HUDEP-2 (cell line): ENCODE results near the gene TNNT3.
"Not testable (repeated sequence)": the region's sequence is repeated elsewhere in the genome, so short reads cannot be mapped to it uniquely, and the experiment has no call there.

Experiments used
- DNase-seq, 76 experiments: peaks; one replicate each; lab custom pipeline; 2025; ENCODE audit not compliant: unreplicated experiment in 76 of 76; lab: John Stamatoyannopoulos, UW

Gene TNNT3

DNA sequence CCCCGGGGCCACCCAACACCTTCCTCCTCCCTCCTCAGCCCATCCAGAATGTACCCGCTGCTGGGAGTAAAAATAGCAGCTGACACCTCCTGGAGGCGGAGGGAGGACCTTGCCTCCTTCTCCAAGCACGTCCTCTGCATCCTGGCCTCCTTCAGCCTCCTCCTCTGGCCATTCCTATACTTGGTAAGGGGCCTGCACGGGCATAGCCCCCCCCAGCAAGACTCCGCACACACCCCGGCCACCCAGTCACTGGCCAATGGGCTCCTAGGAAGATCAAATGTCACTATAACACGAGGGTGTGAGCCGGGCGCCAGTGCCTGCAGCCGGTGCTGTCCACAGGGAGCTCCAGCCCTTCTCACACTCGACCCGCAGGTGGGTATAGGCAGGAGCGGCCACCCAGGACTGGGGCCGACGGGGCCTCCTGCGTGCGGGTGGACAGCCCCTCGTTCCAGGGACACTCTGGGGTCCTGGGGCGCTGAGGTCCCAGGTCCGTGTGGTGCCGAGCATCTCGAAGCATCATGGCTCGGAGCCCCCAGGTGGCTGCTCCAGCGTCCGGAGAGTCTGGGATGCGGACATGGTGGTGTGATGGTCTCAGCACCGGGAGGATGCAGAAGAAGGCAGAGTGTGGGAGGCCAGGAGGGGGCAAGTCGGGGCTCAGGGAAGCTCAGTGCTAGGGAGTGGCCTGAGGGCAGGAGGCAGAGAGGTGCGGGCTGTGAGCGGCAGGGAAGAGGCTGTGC lies at the start of gene TNNT3:
Gene TNNT3 (plus strand): TSS at position 313 of the 737 bp plus-strand sequence. CDS start 3,172 bp downstream, outside the sequence.
- DNase-seq = no peak

DNA sequence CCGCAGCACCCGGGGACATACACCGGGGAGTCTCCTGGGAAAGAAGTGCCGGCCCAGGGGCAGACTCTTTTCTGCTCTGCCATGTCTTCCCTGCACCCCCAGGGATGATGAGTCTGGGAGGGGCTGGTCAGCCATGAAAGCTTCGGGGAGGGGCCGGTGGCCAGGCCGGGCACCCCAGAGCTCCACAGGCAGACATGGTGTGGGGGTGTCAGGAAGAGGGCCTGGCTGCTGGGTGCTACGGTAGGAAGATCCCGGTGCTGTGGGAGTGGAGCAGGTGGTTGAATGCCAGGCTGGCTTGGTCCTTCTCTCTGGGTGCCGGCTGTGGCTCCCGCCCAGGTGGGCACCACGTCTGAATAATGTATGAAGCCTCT lies 49.2 kb upstream of the TNNT3 start:
- no peak for DNase-seq

DNA sequence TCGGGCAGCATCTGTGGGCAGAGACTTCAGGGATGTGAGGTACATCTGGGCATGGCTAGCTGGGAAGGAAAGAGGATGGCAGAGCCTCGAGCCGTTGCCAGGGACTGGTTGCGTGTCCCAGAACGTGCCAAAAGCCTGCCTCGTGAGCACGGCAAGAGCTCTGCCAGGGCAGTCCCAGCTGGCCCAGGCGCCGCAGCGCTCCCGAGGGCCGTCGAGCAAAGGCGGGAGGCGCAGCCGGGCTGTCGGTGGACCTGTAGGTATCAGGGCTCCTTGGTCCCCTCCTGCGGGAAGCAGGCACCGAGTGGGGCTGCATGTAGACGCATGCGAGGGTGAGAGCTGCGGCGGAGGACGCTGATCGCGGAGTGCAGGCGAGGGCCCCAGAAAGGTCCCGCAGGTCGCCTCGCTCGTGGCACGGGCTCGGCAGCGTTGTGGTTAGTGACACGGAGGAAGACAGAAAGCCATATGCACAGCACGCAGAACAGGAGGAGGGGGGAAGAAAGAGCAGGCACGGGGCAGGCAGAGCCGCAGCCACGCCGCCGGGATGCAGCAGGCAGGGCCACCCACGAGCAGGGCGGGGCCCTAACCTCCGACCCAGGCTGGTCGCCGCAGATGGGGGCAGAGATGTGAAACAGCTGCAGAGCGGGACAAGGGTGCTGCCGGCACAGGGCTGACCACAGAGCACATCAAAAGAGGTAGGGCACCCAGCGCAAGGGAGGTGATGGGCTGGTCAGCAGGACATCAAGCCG lies 48.6 kb upstream of the TNNT3 start:
- DNase-seq = no peak

DNA sequence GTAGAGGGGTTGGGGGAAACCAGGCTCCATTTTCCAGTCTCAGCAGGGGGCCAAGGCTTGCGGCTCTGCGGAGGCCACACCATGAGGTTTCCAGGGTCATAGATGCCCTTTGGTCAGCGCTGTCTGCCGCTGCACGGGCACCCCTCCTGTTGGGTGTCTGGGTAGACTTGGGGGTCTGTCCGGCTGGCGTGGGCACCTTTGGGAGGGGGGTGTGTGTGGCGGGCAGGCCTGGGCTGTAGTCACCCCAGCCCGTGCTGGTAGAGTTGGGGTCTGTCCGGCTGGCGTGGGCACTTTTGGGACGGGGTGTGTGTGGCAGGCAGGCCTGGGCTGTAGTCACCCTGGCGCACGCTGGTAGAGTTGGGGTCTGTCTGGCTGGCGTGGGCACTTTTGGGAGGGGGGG lies 48.0 kb upstream of the TNNT3 start:
- DNase-seq = no peak

DNA sequence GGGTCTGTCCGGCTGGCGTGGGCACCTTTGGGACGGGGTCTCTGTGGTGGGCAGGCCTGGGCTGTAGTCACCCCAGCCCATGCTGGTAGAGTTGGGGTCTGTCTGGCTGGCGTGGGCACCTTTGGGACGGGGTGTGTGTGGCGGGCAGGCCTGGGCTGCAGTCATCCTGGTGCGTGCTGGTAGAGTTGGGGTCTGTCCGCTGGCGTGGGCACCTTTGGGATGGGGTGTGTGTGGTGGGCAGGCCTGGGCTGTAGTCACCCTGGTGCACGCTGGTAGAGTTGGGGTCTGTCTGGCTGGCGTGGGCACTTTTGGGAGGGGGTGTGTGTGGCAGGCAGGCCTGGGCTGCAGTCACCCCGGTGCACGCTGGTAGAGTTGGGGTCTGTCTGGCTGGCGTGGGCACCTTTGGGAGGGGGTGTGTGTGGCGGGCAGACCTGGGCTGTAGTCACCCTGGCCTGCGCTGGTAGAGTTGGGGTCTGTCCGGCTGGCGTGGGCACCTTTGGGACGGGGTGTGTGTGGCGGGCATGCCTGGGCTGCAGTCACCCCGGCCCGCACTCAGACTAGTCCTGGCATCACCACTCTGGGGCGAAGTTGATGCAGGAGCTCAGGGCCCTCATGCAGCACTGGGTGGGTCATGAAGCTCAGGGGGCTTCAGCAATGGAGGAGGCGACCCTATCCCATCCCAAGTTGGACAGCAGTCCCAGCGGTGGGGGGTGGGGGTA lies 47.1 kb upstream of the TNNT3 start:
- DNase-seq = no peak

DNA sequence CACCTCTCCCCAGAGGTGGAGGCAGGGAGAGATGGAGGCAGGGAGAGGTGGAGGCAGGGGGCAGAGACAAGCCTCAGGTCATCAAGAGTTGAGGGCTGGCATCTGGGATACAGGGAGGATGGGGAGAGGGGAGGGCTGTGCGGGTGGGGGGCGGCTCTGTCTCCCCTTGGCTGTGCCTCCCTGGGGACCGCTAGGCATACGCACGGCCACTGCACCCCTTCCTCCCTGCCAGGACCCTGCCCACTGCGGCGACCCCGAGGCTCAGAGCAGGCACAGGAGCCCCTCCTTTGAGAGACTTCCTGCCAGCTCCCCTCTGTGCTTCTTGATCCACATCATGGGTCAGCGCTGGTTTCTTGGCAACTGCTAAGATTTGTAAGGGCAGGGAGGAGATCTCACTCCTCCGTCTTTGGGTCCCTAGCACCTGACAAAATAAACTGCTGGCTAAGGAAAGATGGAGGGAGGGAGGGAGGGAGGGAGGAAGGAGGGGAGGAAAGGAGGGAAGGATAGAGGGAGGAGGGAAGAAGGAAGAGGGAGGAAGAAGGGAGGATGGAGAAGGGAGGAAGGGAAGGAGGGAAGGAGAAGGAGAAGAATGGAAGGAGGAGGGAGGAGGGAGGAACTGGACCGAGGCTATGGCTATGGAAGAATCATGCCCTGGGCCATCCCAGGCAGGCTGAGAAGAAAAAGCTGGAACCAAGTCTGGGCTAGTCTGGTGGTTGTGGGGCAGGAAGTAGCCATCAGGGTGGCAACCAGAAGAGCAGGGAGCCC lies 46.3 kb upstream of the TNNT3 start:
- no peak for DNase-seq

DNA sequence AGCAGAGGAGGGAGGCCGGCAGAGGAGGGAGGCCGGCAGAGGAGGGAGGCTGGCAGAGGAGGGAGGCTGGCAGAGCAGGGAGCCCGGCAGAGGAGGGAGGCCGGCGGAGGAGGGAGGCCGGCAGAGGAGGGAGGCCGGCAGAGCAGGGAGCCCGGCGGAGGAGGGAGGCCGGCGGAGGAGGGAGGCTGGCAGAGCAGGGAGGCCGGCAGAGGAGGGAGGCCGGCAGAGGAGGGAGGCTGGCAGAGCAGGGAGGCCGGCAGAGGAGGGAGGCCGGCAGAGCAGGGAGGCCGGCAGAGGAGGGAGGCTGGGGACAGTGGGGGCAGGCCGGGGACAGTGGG lies 45.7 kb upstream of the TNNT3 start:
- DNase-seq = not testable (repeated sequence)

DNA sequence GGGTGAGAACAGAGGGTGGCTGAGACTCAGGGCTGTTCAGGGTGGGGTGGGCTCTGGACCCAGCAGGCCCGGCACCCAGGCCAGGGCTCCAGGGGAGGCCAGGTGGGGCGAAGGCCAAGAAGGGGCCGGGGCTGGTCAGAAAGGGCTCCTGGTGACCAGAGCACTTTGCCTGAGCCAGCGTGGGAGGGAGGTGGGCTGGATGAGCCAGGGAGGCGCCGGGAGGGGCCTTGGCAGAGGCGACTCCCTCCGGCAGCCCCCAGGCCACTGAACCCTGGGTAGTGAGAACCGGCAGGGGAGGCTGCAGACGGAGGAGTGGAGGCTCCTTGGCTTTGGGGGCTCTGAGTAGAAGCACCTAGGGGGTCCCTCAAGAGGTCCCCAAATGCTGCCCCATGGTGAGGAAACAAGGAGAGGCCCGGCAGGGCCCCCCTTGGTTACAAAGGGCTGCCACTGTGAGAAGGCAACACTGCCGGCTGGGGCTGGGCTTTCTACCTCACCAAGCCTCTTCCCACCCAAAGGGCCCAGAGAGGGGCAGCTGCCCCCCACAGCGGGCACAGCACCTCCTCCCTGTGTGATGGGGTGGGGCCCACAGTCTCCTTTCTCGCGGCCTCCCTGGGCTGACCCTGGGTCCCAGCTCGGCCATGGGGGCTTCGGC lies 44.9 kb upstream of the TNNT3 start:
- DNase-seq = not testable (repeated sequence)

DNA sequence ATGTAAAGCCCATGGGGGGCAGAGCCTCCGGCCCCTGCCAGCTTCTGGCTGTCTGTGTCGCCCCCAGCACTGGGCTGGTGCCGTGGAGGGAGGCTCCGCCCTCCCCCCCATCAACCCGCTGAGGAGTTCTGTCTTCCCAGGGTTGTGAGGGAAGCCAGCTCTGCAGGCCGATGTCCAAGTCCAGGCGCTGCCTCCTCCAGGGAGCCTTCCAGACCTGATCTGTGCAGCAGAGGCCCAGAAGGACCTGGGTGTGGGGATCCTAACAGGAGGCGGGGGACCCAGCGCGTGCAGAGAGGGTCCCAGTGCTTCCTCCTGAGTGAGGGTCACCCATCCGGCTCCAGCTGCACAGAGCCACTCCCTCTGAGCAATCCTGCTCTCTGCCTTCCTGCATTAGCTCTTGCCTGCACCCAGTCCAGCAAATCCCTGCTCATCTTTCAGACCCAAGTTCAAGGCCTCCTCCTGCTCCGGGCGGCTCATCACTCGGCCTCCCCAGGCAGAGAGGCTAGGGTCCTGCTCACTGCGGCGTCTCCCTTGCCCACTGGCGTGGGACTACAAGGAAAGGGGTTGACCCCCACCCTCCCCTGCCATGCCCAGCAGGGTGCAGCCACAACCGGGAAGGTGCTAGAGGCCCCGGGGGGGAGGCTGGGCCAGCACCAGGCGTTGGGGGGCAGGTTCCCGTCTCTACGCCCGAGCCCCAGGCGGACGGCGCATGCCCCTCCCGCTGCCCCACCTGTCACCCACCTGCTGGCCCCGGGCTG lies 44.2 kb upstream of the TNNT3 start:
- DNase-seq = no peak

DNA sequence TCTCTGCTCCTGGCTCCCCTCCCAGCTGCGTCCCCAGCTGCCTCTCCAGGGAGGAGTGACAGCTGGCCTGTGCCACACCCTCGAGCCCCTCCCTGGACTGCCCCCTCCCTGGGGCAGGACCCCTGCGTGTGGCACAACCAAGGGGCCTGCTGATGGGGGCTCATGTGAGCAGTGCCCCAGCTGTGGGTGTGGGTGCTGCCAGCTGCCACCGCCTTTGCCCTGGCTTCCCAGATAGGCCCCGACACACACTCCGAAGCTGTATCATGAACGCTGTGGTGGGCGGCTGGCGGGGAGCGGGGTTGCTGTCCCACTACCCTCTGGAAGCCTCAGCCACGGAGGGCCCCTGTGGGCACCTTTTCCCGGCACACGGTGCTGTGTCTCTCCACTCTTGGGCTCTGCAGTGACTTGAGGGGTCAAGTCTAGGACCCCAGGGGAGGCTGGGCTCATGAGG lies 43.6 kb upstream of the TNNT3 start:
- not testable (repeated sequence) for DNase-seq

DNA sequence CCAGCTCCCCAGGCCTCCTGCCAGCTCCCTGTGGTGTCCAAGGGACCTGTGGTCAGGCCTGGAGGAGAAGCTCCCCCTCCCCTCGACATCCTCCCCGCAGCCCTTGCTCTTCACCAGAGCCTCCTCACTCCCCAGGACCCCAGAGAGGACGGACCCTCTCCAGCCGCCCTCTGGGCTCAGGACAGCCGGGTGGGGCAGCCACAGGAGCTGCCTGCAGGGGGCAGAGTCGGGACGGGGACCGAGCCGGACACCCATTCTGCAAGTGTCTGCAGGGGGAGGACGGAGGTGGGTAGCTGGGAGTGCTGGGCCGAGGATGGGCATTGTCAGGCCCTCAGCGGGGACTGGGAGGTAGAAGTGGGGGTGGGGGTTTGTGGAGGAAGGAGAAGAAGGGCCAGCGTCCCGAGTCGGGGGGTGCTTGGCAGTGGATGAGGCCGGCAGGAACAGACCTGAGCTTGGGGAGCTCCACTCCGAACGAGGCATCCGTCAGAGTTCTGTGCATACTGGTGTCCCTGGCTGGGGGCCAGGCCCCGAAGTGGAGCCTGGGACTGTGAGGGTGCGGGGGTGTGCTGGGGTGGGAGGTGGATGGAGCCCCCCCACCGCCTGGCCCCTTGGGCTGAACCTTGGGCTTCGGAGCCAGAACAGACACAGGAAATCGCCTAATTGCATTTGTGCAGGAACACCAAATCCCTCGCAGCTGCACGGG lies 43.0 kb upstream of the TNNT3 start:
- peak in 22 of 76 experiments; percentile 2 to 52 (median 17) for DNase-seq

DNA sequence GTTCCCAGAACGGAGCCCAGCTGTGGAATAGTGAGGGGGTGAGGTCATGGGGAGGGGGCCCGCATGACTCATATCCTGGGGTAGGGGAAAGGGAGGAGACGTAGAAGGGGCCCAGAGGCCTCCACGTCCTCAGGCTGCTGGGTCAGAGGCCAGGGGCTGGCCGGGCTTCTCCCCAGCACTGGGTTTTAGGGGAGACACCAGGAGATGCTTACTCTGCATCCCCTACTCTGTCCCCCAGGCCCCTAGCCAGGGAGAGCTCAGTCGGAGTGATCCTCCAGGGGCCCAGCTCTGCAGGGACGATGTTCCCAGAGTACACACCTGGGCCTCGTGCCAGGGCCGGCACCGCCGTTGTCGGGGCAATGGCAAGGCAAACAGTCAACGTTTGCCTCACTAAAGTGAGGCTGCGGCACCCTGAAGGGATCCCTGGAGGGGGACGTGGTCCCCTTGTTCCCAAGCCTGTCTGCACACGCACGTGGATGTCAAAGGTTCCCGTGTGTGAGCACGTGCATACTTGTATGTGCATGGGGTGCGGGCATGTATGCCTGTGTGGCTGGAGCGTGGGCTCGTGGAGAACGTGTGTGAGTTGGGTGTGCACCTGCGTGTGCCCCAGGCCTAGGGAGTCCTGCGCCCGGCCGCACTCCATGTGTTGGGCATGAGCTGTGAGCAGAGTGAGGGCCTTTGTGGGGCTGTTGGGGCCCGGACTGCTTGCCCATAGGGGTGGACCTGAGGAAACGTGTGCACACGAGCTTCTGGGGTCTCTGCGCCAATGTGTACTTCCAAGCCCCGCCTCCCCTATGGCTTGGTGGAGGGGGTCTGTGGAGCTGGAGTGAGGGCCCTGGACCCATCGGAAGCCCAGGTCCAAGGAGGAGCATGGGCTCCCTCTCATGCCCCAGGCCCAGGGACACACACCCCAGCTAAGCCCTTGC lies 42.0 kb upstream of the TNNT3 start:
- DNase-seq = no peak

DNA sequence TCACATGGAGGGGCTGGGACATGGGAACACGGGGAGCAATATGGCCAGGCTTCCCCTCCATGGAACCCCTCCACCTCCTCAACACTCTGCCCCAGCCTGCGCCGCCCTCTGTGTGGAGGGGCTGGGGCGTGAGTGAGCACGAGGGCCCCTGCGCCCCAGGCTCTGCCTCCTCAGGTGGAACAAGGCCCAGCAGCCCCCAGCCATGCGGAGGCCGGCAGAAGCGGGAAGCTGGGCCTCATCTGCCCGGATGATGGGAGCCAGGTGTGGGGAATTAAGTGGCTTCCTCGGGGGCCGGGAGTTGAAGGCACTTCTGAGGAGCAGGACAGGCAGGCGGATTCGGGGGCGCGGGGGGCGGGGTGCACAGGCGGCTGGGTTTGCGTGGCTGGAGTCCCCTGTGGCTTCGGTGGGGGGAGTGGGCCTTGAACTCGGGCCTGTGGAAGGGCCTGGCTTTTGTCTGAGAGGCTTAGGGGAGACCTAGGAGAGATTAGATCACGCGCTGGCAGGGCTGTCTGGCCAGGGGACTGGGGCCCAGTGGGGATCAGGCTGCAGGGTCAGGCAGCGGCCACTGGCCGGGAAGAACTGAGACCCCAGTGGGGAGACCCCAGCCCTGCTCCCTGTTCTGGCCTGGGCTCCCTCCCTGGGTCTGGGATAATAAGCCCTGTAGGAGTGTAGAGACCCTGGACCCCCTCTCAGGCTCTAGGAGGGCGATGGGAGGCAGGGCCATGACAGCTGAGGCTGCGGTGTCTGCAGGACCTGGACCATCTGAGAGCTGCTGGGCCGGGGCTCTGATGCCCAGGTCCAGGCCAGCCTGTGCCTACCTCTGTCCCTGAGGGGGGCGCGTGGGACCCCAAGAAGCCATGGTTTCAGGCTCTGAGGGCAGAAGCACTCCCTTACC lies 41.1 kb upstream of the TNNT3 start:
- no peak for DNase-seq

DNA sequence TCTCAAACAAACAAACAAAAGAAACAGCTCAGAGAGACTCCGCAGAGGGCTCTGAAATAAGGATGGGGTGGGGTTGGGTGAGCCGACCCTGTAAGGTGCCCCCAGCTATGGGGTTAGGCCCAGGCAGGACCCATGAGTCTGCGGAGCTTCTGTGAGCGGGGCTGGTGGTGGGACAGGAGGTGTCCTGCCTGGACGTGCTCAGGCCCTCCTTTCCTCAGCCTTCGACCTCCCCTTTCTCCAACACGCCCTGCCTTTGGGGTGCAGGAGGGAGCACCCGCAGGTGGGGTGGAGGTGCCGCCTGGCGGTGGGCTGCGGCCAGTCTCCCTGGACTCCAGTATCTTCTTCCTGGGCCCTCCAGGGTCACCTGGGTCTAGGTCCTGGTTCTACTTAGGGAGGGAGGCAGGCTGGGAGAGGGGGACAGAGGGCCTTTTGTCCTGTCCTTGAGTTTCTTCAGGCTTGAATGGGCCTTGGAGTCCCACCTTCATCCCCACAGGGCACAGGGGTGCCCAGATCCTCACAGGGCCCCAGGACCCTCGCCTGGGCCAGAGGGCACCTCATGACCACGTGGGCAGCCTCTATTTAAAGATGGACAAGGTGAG lies 40.1 kb upstream of the TNNT3 start:
- no peak for DNase-seq

DNA sequence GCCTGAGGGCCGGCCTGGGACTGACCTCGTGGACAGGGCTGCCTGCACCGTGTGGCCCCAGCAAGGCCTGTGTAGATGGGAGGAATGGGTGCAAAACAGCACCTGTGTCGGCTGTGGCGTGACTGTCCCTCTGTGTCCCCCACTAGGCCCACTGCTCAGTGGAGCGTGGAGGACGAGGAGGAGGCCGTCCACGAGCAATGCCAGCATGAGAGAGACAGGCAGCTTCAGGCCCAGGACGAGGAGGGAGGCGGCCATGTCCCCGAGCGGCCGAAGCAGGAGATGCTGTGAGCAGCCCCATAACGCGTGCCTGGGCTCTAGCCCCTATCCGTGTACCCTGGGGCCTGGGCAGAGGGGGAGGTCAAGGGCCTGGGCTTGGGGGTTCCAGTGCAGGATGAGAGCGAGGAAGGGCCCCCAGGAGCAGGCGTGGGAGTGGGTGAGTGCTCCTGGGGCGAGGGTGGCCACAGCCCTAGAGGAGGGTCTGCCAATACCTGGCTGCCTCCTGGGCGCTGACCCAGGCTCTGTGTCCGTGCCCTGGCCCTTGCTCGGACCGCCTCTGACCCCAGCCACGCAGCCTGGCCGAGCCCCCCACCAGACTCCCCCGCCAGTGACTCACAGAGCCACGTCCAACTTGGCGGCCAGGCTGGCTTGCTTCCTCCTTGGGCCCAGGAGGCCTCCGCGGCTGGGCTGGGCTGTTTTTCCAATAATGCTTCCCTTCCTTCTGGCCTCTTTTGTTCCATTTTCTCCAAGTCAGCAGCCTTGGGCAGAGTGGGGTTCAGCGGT lies 39.4 kb upstream of the TNNT3 start:
- no peak for DNase-seq
